ENCODE measurements around the gene CCNI.

- TF ChIP-seq CTCF (IDR thresholded peaks at IDR 0.05) (peak; percentile 93), ZFX (IDR thresholded peaks at IDR 0.05; ENCODE audit: borderline replicate concordance) (no peak)
Observed at GRCh38 chr4:77095101-77095821, 19.5 kb upstream of the CCNI start.

All from 22Rv1 (cell line).